Activated CD8-positive, alpha-beta memory T cell treated with anti-CD3 and anti-CD28 coated beads for 36 hours (primary cell): ENCODE measurements around the gene FAM171A1. TPM values are rescaled to one million over a fixed set of nuclear protein-coding genes. Genes with fewer than 3 reads are reported as not detected.

Experiments
- CTCF ChIA-PET: fragments of 350-600 bp; sonication (Branson Sonifier 250); formaldehyde crosslinking; loops from one replicate; lab custom pipeline; 2021; ENCODE audit warnings: antibody characterized with exemption; lab: Charles Lee
- POLR2A ChIA-PET: fragments of 350-600 bp; sonication (Branson Sonifier 250); formaldehyde crosslinking; loops from one replicate; lab custom pipeline; 2021; ENCODE audit warnings: antibody characterized with exemption; lab: Charles Lee
- total RNA-seq, 2 experiments: library from RNA; stranded (reverse); gene quantifications; one replicate each; pipeline ENCODE4 v1.2.3, GENCODE V29; 2021

FAM171A1 gene
- total RNA-seq, 2 experiments from 2014 or later = 4.3 TPM

- CTCF ChIA-PET = interaction anchor here (1.1 kb wide), 1 partner anchor 24 kb away, joined by 3 read pairs; no protein-coding TSS in a partner anchor
- POLR2A ChIA-PET = no interaction called here
These were observed 7.5 kb upstream of the FAM171A1 start for GRCh38 chr10:15378569-15378968.

GRCh38 chr10:15374566-15374965 lies 3.5 kb upstream of the FAM171A1 start:
- ChIA-PET POLR2A (no interaction called here), CTCF (interaction anchor here (0.7 kb wide), 1 partner anchor 493 kb away, joined by 4 read pairs; no protein-coding TSS in a partner anchor)

- ChIA-PET POLR2A (no interaction called here), CTCF (no interaction called here)
These were observed 3.1 kb upstream of the FAM171A1 start for GRCh38 chr10:15374156-15374555.

- ChIA-PET CTCF (no interaction called here), POLR2A (no interaction called here)
These were observed 2.1 kb upstream of the FAM171A1 start for GRCh38 chr10:15373199-15373598.

- POLR2A ChIA-PET = no interaction called here
- CTCF ChIA-PET = interaction anchor here (0.7 kb wide), 2 partner anchors 43 to 158 kb away, joined by 3 to 4 read pairs; no protein-coding TSS in a partner anchor
These were observed 755 bp downstream of the FAM171A1 start for GRCh38 chr10:15370212-15370855.

GRCh38 chr10:15369256-15370211 lies 1.6 kb downstream of the FAM171A1 start:
- ChIA-PET POLR2A (no interaction called here), CTCF (interaction anchor here (0.7 kb wide), 2 partner anchors 42 to 157 kb away, joined by 3 to 4 read pairs; no protein-coding TSS in a partner anchor)

- ChIA-PET CTCF (interaction anchor here (1.5 kb wide), 1 partner anchor 138 kb away, joined by 3 read pairs; no protein-coding TSS in a partner anchor), POLR2A (no interaction called here)
These were observed 2.8 kb downstream of the FAM171A1 start for GRCh38 chr10:15368101-15368855.

GRCh38 chr10:15367296-15368085 lies 3.6 kb downstream of the FAM171A1 start:
- POLR2A ChIA-PET = no interaction called here

GRCh38 chr10:15365692-15366091 lies 5.4 kb downstream of the FAM171A1 start:
- ChIA-PET POLR2A (no interaction called here), CTCF (no interaction called here)

More at GRCh38 chr10:15367296-15368085, 3.6 kb downstream of the FAM171A1 start:
- CTCF ChIA-PET = interaction anchor here (1.5 kb wide), 1 partner anchor 138 kb away, joined by 3 read pairs; no protein-coding TSS in a partner anchor

GRCh38 chr10:15364001-15364400 lies 7.1 kb downstream of the FAM171A1 start:
- CTCF ChIA-PET = no interaction called here
- POLR2A ChIA-PET = no interaction called here

- CTCF ChIA-PET = no interaction called here
- POLR2A ChIA-PET = no interaction called here
These were observed 8.1 kb downstream of the FAM171A1 start for GRCh38 chr10:15363031-15363430.

- POLR2A ChIA-PET = no interaction called here
These were observed 10.0 kb downstream of the FAM171A1 start for GRCh38 chr10:15361131-15361530.

GRCh38 chr10:15360566-15360965 lies 10.5 kb downstream of the FAM171A1 start:
- ChIA-PET CTCF (no interaction called here), POLR2A (no interaction called here)

More at GRCh38 chr10:15361131-15361530, 10.0 kb downstream of the FAM171A1 start:
- CTCF ChIA-PET = no interaction called here

GRCh38 chr10:15353471-15354017 lies 17.5 kb downstream of the FAM171A1 start:
- ChIA-PET CTCF (interaction anchor here (1.1 kb wide), 1 partner anchor 25 kb away, joined by 3 read pairs; no protein-coding TSS in a partner anchor), POLR2A (no interaction called here)

- ChIA-PET POLR2A (no interaction called here), CTCF (no interaction called here)
These were observed 18.3 kb downstream of the FAM171A1 start for GRCh38 chr10:15352836-15353235.

GRCh38 chr10:15352201-15352600 lies 18.9 kb downstream of the FAM171A1 start:
- ChIA-PET CTCF (no interaction called here), POLR2A (no interaction called here)

- ChIA-PET CTCF (interaction anchor here (0.6 kb wide), 1 partner anchor 1946 kb away, joined by 3 read pairs; no protein-coding TSS in a partner anchor), POLR2A (no interaction called here)
These were observed 19.8 kb downstream of the FAM171A1 start for GRCh38 chr10:15351099-15351820.
